Liver (tissue), 9 donors: ENCODE measurements around the gene ADAM8. TPM values are rescaled to one million over a fixed set of nuclear protein-coding genes. Genes with fewer than 3 reads are reported as not detected.

ENCODE experiments used
- DNase-seq: peaks from one replicate; pipeline ENCODE4 v3.0.0-alpha.2; 2017; ENCODE audit warnings: low spot score
- H3K27ac ChIP-seq, 2 donors: one replicate each; pipeline ENCODE4 v1.7.0; 2013; ENCODE audit warnings: inconsistent platforms in 2 of 2, low read length in 2 of 2, control low read depth in 1 of 2, low read depth in 1 of 2, mild to moderate bottlenecking in 1 of 2
- H3K27me3 ChIP-seq, 4 donors: one replicate each; pipeline versions ENCODE4 v1.6.1 to v1.7.0; 2013; ENCODE audit warnings: low read length in 3 of 4, inconsistent platforms in 1 of 4, mild to moderate bottlenecking in 1 of 4, moderate library complexity in 1 of 4; ENCODE audit not compliant: control insufficient read depth in 4 of 4, insufficient read depth in 4 of 4
- H3K36me3 ChIP-seq, 4 donors: one replicate each; pipeline versions ENCODE4 v1.6.1 to v1.7.0; 2013; ENCODE audit warnings: low read length in 3 of 4, mild to moderate bottlenecking in 3 of 4, low read depth in 1 of 4, moderate library complexity in 1 of 4; ENCODE audit not compliant: control insufficient read depth in 4 of 4, insufficient read depth in 3 of 4
- H3K4me1 ChIP-seq, 4 donors: one replicate each; pipeline versions ENCODE4 v1.6.1 to v1.7.0; 2013; ENCODE audit warnings: low read length in 3 of 4, mild to moderate bottlenecking in 3 of 4, moderate library complexity in 1 of 4; ENCODE audit not compliant: control insufficient read depth in 4 of 4, insufficient read depth in 4 of 4
- H3K4me3 ChIP-seq, 3 donors: one replicate each; pipeline versions ENCODE4 v1.6.1 to v1.7.0; 2013; ENCODE audit warnings: low read length in 3 of 3, control low read depth in 1 of 3, low read depth in 1 of 3, mild to moderate bottlenecking in 1 of 3
- H3K9ac ChIP-seq, 2 donors: one replicate each; pipeline ENCODE4 v1.7.0; 2013; ENCODE audit warnings: low read length in 2 of 2, mild to moderate bottlenecking in 2 of 2, moderate library complexity in 2 of 2, control low read depth in 1 of 2, low read depth in 1 of 2
- H3K9me3 ChIP-seq, 4 donors: one replicate each; pipeline versions ENCODE4 v1.6.1 to v1.7.0; 2013; ENCODE audit warnings: low read length in 3 of 4; ENCODE audit not compliant: control insufficient read depth in 4 of 4
- CTCF ChIP-seq: fragments of 150-350 bp; IDR thresholded peaks from 2 replicates; pipeline ENCODE4 v1.5.1; 2017; ENCODE audit warnings: improper control_type of control experiment, low read depth, low read length; ENCODE audit not compliant: missing input control
- EGR1 ChIP-seq, 2 donors: IDR thresholded peaks; 2 replicates each; pipeline ENCODE4 v1.6.1; 2016 to 2018; ENCODE audit warnings: antibody characterized with exemption in 2 of 2, low read depth in 2 of 2
- FOXA1 ChIP-seq: IDR thresholded peaks from 2 replicates; pipeline ENCODE4 v1.6.1; 2016; ENCODE audit warnings: antibody characterized with exemption
- FOXA2 ChIP-seq: IDR thresholded peaks from 2 replicates; pipeline ENCODE4 v1.6.1; 2016; ENCODE audit warnings: antibody characterized with exemption
- GABPA ChIP-seq, 2 donors: IDR thresholded peaks in 1 of 2; conservative IDR thresholded peaks in 1 of 2; 2 replicates each; pipeline ENCODE4 v1.6.1; 2016; ENCODE audit warnings: antibody characterized with exemption in 2 of 2, mild to moderate bottlenecking in 1 of 2, moderate library complexity in 1 of 2
- HNF4A ChIP-seq, 2 donors: conservative IDR thresholded peaks; 2 replicates each; pipeline ENCODE4 v1.6.1; 2016; ENCODE audit warnings: antibody characterized with exemption in 2 of 2, mild to moderate bottlenecking in 2 of 2
- HNF4G ChIP-seq: IDR thresholded peaks from 2 replicates; pipeline ENCODE4 v1.6.1; 2016; ENCODE audit warnings: antibody characterized with exemption
- JUND ChIP-seq, 2 donors: IDR thresholded peaks; 2 replicates each; pipeline ENCODE4 v1.6.1; 2016; ENCODE audit warnings: antibody characterized with exemption in 2 of 2
- NR2F2 ChIP-seq: IDR thresholded peaks from 2 replicates; pipeline ENCODE4 v1.6.1; 2016; ENCODE audit warnings: antibody characterized with exemption
- RAD21 ChIP-seq, 2 donors: IDR thresholded peaks; 2 replicates each; pipeline ENCODE4 v1.6.1; 2016; ENCODE audit warnings: antibody characterized with exemption in 2 of 2, mild to moderate bottlenecking in 2 of 2
- REST ChIP-seq: IDR thresholded peaks from 2 replicates; pipeline ENCODE4 v1.6.1; 2016; ENCODE audit warnings: antibody characterized with exemption, mild to moderate bottlenecking
- RXRA ChIP-seq, 2 donors: IDR thresholded peaks; 2 replicates each; pipeline ENCODE4 v1.6.1; 2017 to 2018; ENCODE audit warnings: antibody characterized with exemption in 2 of 2, mild to moderate bottlenecking in 1 of 2
- SP1 ChIP-seq: IDR thresholded peaks from 2 replicates; pipeline ENCODE4 v1.6.1; 2018; ENCODE audit warnings: antibody characterized with exemption, mild to moderate bottlenecking
- TAF1 ChIP-seq: conservative IDR thresholded peaks from 2 replicates; pipeline ENCODE4 v1.6.1; 2016; ENCODE audit warnings: antibody characterized with exemption, mild to moderate bottlenecking
- YY1 ChIP-seq: IDR thresholded peaks from 2 replicates; pipeline ENCODE4 v1.6.1; 2016; ENCODE audit warnings: antibody characterized with exemption, mild to moderate bottlenecking
- WGBS: extraction: QIAGEN DNeasy Blood & Tissue Kit; methylation state at CpG from one replicate; pipeline ENCODE4 v1.1.7; 2013; 5-methylcytosine and 5-hydroxymethylcytosine counted together
- polyA plus RNA-seq, 2 donors: library from polyadenylated mRNA; stranded (reverse) in 1 of 2; unstranded in 1 of 2; fragments of 200-250 nt in 1 of 2; fragments of >200 nt in 1 of 2; fragmentation: Nextera tagmentation in 1 of 2; extraction: Ambion mirVana in 1 of 2; gene quantifications; one replicate each; pipeline versions ENCODE4 v1.2.1 to v1.2.3, GENCODE V29; 2013 to 2015
- total RNA-seq, 2 donors: library from RNA; depleted of rRNA; stranded (reverse); fragments of >200 nt; gene quantifications; one replicate each; pipeline ENCODE4 v1.2.3, GENCODE V29; 2014
- TF ChIP-seq, protein P1 (sequence below): IDR thresholded peaks from 2 replicates; pipeline ENCODE4 v1.6.1; 2016; ENCODE audit warnings: antibody characterized with exemption
- TF ChIP-seq, protein P2 (sequence below): IDR thresholded peaks from 2 replicates; pipeline ENCODE4 v1.6.1; 2016; ENCODE audit warnings: antibody characterized with exemption
- TF ChIP-seq, protein P3 (sequence below): IDR thresholded peaks from 2 replicates; pipeline ENCODE4 v1.6.1; 2016; ENCODE audit warnings: antibody characterized with exemption
- donor health status: healthy.
- donor health status: healthy.
- donor health status: healthy.
- donor health status: healthy.
- donor health status: healthy.

ADAM8 gene
- total and polyA plus RNA-seq, 4 donors = 1.3 to 6.9 (median 3.7) TPM

DNA sequence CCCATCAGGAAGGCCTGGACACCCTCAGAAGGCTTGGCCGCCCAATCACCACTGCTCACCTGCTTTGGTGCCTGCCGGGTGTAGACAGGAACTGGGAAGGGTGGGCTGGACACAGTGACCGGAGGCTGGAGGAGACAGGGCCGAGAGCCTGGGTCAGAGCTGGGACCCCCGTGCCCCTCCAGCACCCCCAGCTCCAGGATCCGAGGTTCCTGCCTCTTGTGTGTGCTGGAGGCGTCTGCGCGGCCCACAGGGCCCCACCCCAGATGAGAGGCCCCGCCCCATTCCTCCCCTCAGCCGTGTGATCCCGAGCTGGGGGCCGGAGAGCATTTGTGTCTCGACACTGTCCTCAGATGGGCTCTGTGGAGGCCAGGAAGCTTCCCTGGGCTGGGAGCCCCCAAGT is 9.4 kb downstream of the ADAM8 start:
- H3K27ac ChIP-seq = no peak overlapping the region
- H3K9ac ChIP-seq = no peak overlapping the region
- H3K4me1 ChIP-seq = peaks cover 0 to 2% (median 0%) of the 10 kb centered on the region in 4 donors
- no peak for DNase-seq
- no peak overlapping the region for H3K4me3 ChIP-seq
- TF ChIP-seq, protein P1, sequence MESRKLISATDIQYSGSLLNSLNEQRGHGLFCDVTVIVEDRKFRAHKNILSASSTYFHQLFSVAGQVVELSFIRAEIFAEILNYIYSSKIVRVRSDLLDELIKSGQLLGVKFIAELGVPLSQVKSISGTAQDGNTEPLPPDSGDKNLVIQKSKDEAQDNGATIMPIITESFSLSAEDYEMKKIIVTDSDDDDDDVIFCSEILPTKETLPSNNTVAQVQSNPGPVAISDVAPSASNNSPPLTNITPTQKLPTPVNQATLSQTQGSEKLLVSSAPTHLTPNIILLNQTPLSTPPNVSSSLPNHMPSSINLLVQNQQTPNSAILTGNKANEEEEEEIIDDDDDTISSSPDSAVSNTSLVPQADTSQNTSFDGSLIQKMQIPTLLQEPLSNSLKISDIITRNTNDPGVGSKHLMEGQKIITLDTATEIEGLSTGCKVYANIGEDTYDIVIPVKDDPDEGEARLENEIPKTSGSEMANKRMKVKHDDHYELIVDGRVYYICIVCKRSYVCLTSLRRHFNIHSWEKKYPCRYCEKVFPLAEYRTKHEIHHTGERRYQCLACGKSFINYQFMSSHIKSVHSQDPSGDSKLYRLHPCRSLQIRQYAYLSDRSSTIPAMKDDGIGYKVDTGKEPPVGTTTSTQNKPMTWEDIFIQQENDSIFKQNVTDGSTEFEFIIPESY = no peak
- TF ChIP-seq, protein P2, sequence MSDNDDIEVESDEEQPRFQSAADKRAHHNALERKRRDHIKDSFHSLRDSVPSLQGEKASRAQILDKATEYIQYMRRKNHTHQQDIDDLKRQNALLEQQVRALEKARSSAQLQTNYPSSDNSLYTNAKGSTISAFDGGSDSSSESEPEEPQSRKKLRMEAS = no peak
- TF ChIP-seq EGR1 (IDR thresholded peaks at IDR 0.05; ENCODE audit: low read depth in 2 of 2) = no peak
- no peak for TF ChIP-seq CTCF
- no peak for TF ChIP-seq RXRA (IDR thresholded peaks at IDR 0.05)
- TF ChIP-seq NR2F2 = no peak
- TF ChIP-seq HNF4A (conservative IDR thresholded peaks at IDR 0.05) = no peak
- no peak for TF ChIP-seq REST
- no peaks in the 10 kb centered on the region for H3K27me3 ChIP-seq
- WGBS = 91% methylated on average over 14 of the region's 14 CpGs
- H3K36me3 ChIP-seq = peaks cover 7 to 28% (median 12%) of the 10 kb centered on the region in 4 donors
- no peaks in the 10 kb centered on the region for H3K9me3 ChIP-seq

- peaks cover 7 to 25% (median 11%) of the 10 kb centered on the region in 4 donors for H3K36me3 ChIP-seq
- DNase-seq = no peak
- TF ChIP-seq EGR1 (IDR thresholded peaks at IDR 0.05; ENCODE audit: low read depth in 2 of 2) (no peak), FOXA1 (no peak), HNF4A (conservative IDR thresholded peaks at IDR 0.05) (no peak), JUND (IDR thresholded peaks at IDR 0.05) (no peak), CTCF (no peak), RXRA (IDR thresholded peaks at IDR 0.05) (no peak), RAD21 (IDR thresholded peaks at IDR 0.05) (no peak), FOXA2 (no peak), SP1 (no peak), NR2F2 (no peak), GABPA (IDR thresholded peaks at IDR 0.05 in 1 of 2, conservative IDR thresholded peaks at IDR 0.05 in 1 of 2) (no peak), YY1 (no peak), TAF1 (no peak), HNF4G (no peak)
- TF ChIP-seq, protein P1 = no peak
- TF ChIP-seq, protein P2 = no peak
- TF ChIP-seq, protein P3, sequence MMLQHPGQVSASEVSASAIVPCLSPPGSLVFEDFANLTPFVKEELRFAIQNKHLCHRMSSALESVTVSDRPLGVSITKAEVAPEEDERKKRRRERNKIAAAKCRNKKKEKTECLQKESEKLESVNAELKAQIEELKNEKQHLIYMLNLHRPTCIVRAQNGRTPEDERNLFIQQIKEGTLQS = no peak
Observed at GRCh38 chr10:133266056-133266795, 10.4 kb downstream of the ADAM8 start.

More at GRCh38 chr10:133266056-133266795, 10.4 kb downstream of the ADAM8 start:
- Histone ChIP-seq H3K27ac (no peak overlapping the region), H3K9me3 (no peaks in the 10 kb centered on the region), H3K9ac (no peak overlapping the region), H3K4me3 (no peak overlapping the region), H3K4me1 (peaks cover 1 to 4% (median 3%) of the 10 kb centered on the region in 4 donors), H3K27me3 (no peaks in the 10 kb centered on the region)
- WGBS = 96% methylated on average over 21 of the region's 21 CpGs
